GM19372 (cell line): Measurements from ENCODE around the gene TTLL8.

Source experiments
- ATAC-seq: cut with Tn5 transposase; IDR thresholded peaks from one replicate; pipeline ENCODE4 v1.9.1; 2021; ENCODE audit warnings: mild to moderate bottlenecking, low read depth, moderate library complexity; ENCODE audit not compliant: unreplicated experiment

The TTLL8 gene

GRCh38 chr22:50063589-50064393 lies 5.7 kb upstream of the TTLL8 start:
- ATAC-seq = no peak

GRCh38 chr22:50062509-50063135 lies 4.5 kb upstream of the TTLL8 start:
- no peak for ATAC-seq

- no peak for ATAC-seq
These were observed 3.8 kb upstream of the TTLL8 start for GRCh38 chr22:50061824-50062355.

GRCh38 chr22:50061141-50061823 lies 3.2 kb upstream of the TTLL8 start:
- ATAC-seq = no peak

- no peak for ATAC-seq
These were observed 2.5 kb upstream of the TTLL8 start for GRCh38 chr22:50060441-50061140.

- no peak for ATAC-seq
These were observed 1.8 kb upstream of the TTLL8 start for GRCh38 chr22:50059881-50060262.

GRCh38 chr22:50058906-50059880 lies 1.1 kb upstream of the TTLL8 start:
- no peak for ATAC-seq

GRCh38 chr22:50057278-50058060 lies 629 bp downstream of the TTLL8 start:
- ATAC-seq = no peak

GRCh38 chr22:50056214-50056972 lies 1.7 kb downstream of the TTLL8 start:
- no peak for ATAC-seq

GRCh38 chr22:50053861-50054260 lies 4.2 kb downstream of the TTLL8 start:
- no peak for ATAC-seq

GRCh38 chr22:50051930-50052329 lies 6.2 kb downstream of the TTLL8 start:
- ATAC-seq = no peak

- ATAC-seq = no peak
These were observed 8.6 kb downstream of the TTLL8 start for GRCh38 chr22:50049299-50050195.

- no peak for ATAC-seq
These were observed 9.3 kb downstream of the TTLL8 start for GRCh38 chr22:50048836-50049235.

- ATAC-seq = no peak
These were observed 9.9 kb downstream of the TTLL8 start for GRCh38 chr22:50048061-50048765.

- ATAC-seq = no peak
These were observed 10.8 kb downstream of the TTLL8 start for GRCh38 chr22:50047346-50047745.

GRCh38 chr22:50046481-50047245 lies 11.4 kb downstream of the TTLL8 start:
- no peak for ATAC-seq
